Adipocyte (in vitro differentiated cells): ENCODE results near the gene MRRF.
A peak's percentile ranks its signal among the peaks of the same experiment; 100 is the strongest.

Experiments
- DNase-seq: peaks from one replicate; pipeline ENCODE4 v3.0.0-alpha.2; 2015; ENCODE audit warnings: low read depth
- H3K27me3 ChIP-seq: replicated peaks from 2 replicates; pipeline ENCODE4 v1.7.0; 2013; ENCODE audit warnings: mild to moderate bottlenecking, low read length, moderate library complexity; ENCODE audit not compliant: control insufficient read depth, insufficient read depth
- H3K36me3 ChIP-seq: 2 replicates; pipeline ENCODE4 v1.7.0; 2013; ENCODE audit warnings: low read length, mild to moderate bottlenecking, moderate library complexity; ENCODE audit not compliant: control insufficient read depth, insufficient read depth, severe bottlenecking
- H3K4me1 ChIP-seq: 2 replicates; pipeline ENCODE4 v1.7.0; 2013; ENCODE audit warnings: mild to moderate bottlenecking, low read length, moderate library complexity; ENCODE audit not compliant: control insufficient read depth, insufficient read depth
- H3K4me3 ChIP-seq: 2 replicates; pipeline ENCODE4 v1.7.0; 2013; ENCODE audit warnings: mild to moderate bottlenecking, low read length, moderate library complexity
- H3K9ac ChIP-seq: 2 replicates; pipeline ENCODE4 v1.7.0; 2013; ENCODE audit warnings: mild to moderate bottlenecking, low read length, moderate library complexity
- H3K9me3 ChIP-seq: 2 replicates; pipeline ENCODE4 v1.7.0; 2013; ENCODE audit warnings: mild to moderate bottlenecking, low read length, moderate library complexity; ENCODE audit not compliant: control insufficient read depth

MRRF gene

GRCh38 chr9:122221183-122221811 is 43.4 kb upstream of the MRRF start:
- Histone ChIP-seq H3K27me3 (peaks cover 96% of the 10 kb centered on the region), H3K36me3 (no peaks in the 10 kb centered on the region), H3K4me3 (no peak overlapping the region), H3K9me3 (no peaks in the 10 kb centered on the region), H3K9ac (no peak overlapping the region), H3K4me1 (peaks cover 21% of the 10 kb centered on the region)
- no peak for DNase-seq

- Histone ChIP-seq H3K9ac (no peak overlapping the region), H3K4me3 (no peak overlapping the region), H3K9me3 (no peaks in the 10 kb centered on the region), H3K36me3 (no peaks in the 10 kb centered on the region), H3K4me1 (peaks cover 24% of the 10 kb centered on the region), H3K27me3 (peaks cover 90% of the 10 kb centered on the region)
- no peak for DNase-seq
Measured at GRCh38 chr9:122222791-122223190, 41.9 kb upstream of the MRRF start.

- no peak overlapping the region for H3K9ac ChIP-seq
- H3K27me3 ChIP-seq: peaks cover 84% of the 10 kb centered on the region
- no peaks in the 10 kb centered on the region for H3K36me3 ChIP-seq
- peaks cover 24% of the 10 kb centered on the region for H3K4me1 ChIP-seq
- DNase-seq: no peak
- H3K4me3 ChIP-seq: no peak overlapping the region
- no peaks in the 10 kb centered on the region for H3K9me3 ChIP-seq
Measured at GRCh38 chr9:122223435-122223834, 41.2 kb upstream of the MRRF start.

GRCh38 chr9:122225312-122226141 is 39.2 kb upstream of the MRRF start:
- Histone ChIP-seq H3K9me3 (no peaks in the 10 kb centered on the region), H3K9ac (no peak overlapping the region), H3K4me1 (peaks cover 7% of the 10 kb centered on the region), H3K4me3 (peak overlapping the region; percentile 51), H3K36me3 (no peaks in the 10 kb centered on the region), H3K27me3 (peaks cover 80% of the 10 kb centered on the region)
- no peak for DNase-seq

- Histone ChIP-seq H3K4me3 (peak overlapping the region; percentile 51), H3K4me1 (peaks cover 7% of the 10 kb centered on the region), H3K9me3 (no peaks in the 10 kb centered on the region), H3K36me3 (no peaks in the 10 kb centered on the region), H3K27me3 (peaks cover 80% of the 10 kb centered on the region), H3K9ac (no peak overlapping the region)
- DNase-seq: no peak
Measured at GRCh38 chr9:122226142-122226757, 38.4 kb upstream of the MRRF start.

GRCh38 chr9:122226758-122227574 is 37.7 kb upstream of the MRRF start:
- Histone ChIP-seq H3K27me3 (peaks cover 79% of the 10 kb centered on the region), H3K4me3 (no peak overlapping the region), H3K9me3 (no peaks in the 10 kb centered on the region), H3K4me1 (peaks cover 7% of the 10 kb centered on the region), H3K9ac (no peak overlapping the region), H3K36me3 (no peaks in the 10 kb centered on the region)
- DNase-seq: no peak

- Histone ChIP-seq H3K4me1 (peaks cover 7% of the 10 kb centered on the region), H3K36me3 (no peaks in the 10 kb centered on the region), H3K27me3 (peaks cover 77% of the 10 kb centered on the region), H3K9ac (no peak overlapping the region), H3K9me3 (no peaks in the 10 kb centered on the region), H3K4me3 (no peak overlapping the region)
- no peak for DNase-seq
Measured at GRCh38 chr9:122227575-122227900, 37.1 kb upstream of the MRRF start.

- no peak overlapping the region for H3K9ac ChIP-seq
- H3K4me1 ChIP-seq: peaks cover 7% of the 10 kb centered on the region
- H3K4me3 ChIP-seq: no peak overlapping the region
- H3K36me3 ChIP-seq: no peaks in the 10 kb centered on the region
- peak; percentile 39 for DNase-seq
- peaks cover 73% of the 10 kb centered on the region for H3K27me3 ChIP-seq
- no peaks in the 10 kb centered on the region for H3K9me3 ChIP-seq
Measured at GRCh38 chr9:122228191-122228567, 36.5 kb upstream of the MRRF start.

- peak; percentile 43 for DNase-seq
- no peak within 1 kb of the TSS for H3K4me3 ChIP-seq
Measured at GRCh38 chr9:122228568-122229484, 35.9 kb upstream of the MRRF start, which contains the start of gene LHX6. Gene LHX6, minus strand, starts transcription at chr9:122228957. Its CDS starts 217 bp downstream, at chr9:122228740.

GRCh38 chr9:122229485-122229837 is 35.2 kb upstream of the MRRF start:
- no peaks in the 10 kb centered on the region for H3K9me3 ChIP-seq
- H3K4me3 ChIP-seq: no peak overlapping the region
- H3K36me3 ChIP-seq: no peaks in the 10 kb centered on the region
- no peak overlapping the region for H3K9ac ChIP-seq
- H3K27me3 ChIP-seq: peaks cover 60% of the 10 kb centered on the region
- DNase-seq: no peak
- H3K4me1 ChIP-seq: peaks cover 7% of the 10 kb centered on the region

More at GRCh38 chr9:122228568-122229484, 35.9 kb upstream of the MRRF start, which contains the start of gene LHX6:
- Histone ChIP-seq H3K9ac (no peak within 1 kb of the TSS), H3K4me1 (peaks cover 7% of the 10 kb centered on the region), H3K27me3 (peaks cover 66% of the 10 kb centered on the region), H3K36me3 (no peaks in the 10 kb centered on the region), H3K9me3 (no peaks in the 10 kb centered on the region)
